ENCODE measurements around the gene NR1I3. TPM values are rescaled to one million over a fixed set of nuclear protein-coding genes. Genes with fewer than 3 reads are reported as not detected.
"Not testable (repeated sequence)": the region's sequence is repeated elsewhere in the genome, so short reads cannot be mapped to it uniquely, and the experiment has no call there.

The NR1I3 gene
- total and polyA plus RNA-seq, 2 experiments from 2014 or later: not detected

GRCh38 chr1:161251579-161251978 lies 13.6 kb upstream of the NR1I3 start:
- DNase-seq: no peak
- Histone ChIP-seq H4K20me1 (ENCODE audit: insufficient read depth) (no peaks in the 10 kb centered on the region), H3K79me2 (ENCODE audit: insufficient read depth) (no peaks in the 10 kb centered on the region), H3K9me3 (ENCODE audit: low read depth) (no peaks in the 10 kb centered on the region), H3K4me1 (ENCODE audit: insufficient read depth) (no peaks in the 10 kb centered on the region), H3K4me2 (ENCODE audit: unreplicated experiment) (no peak overlapping the region), H3K27me3 (replicated peaks; ENCODE audit: insufficient read depth) (no peaks in the 10 kb centered on the region; the same call in none of the 2 replicates), H3K9me2 (ENCODE audit: insufficient read depth) (no peaks in the 10 kb centered on the region), H3K36me3 (ENCODE audit: low read depth) (no peaks in the 10 kb centered on the region), H3F3A (ENCODE audit: insufficient read depth) (no peaks in the 10 kb centered on the region), H2AFZ (no peak overlapping the region), H3K9ac (no peak overlapping the region), H3K4me3 (no peak overlapping the region), H3K27ac (no peak overlapping the region)
- in situ Hi-C loops (cut with MboI): no loop called here
- 61 to 66% methylated on average over 8 of the region's 8 CpGs for WGBS, 2 experiments (ENCODE audit: low coverage in 1 of 2, low lambda C conversion rate in 2 of 2, missing lambda C conversion rate in 2 of 2)
- TF ChIP-seq EZH2 (IDR thresholded peaks at IDR 0.05; ENCODE audit: insufficient read depth, poor library complexity, severe bottlenecking): no peak
- no peak for TF ChIP-seq EZH2phosphoT487 (IDR thresholded peaks at IDR 0.05; ENCODE audit: insufficient read depth, low read depth)

GRCh38 chr1:161250829-161251228 lies 12.8 kb upstream of the NR1I3 start:
- no peaks in the 10 kb centered on the region for H3K9me3 ChIP-seq (ENCODE audit: low read depth)
- H3K27me3 ChIP-seq (replicated peaks; ENCODE audit: insufficient read depth): no peaks in the 10 kb centered on the region; the same call in 1 of the 2 replicates
- H2AFZ ChIP-seq: no peak overlapping the region
- no peak overlapping the region for H3K4me2 ChIP-seq (ENCODE audit: unreplicated experiment)
- H3K36me3 ChIP-seq (ENCODE audit: low read depth): no peaks in the 10 kb centered on the region
- H3K4me1 ChIP-seq (ENCODE audit: insufficient read depth): no peaks in the 10 kb centered on the region
- H3K27ac ChIP-seq: no peak overlapping the region
- DNase-seq: no peak
- TF ChIP-seq EZH2 (IDR thresholded peaks at IDR 0.05; ENCODE audit: insufficient read depth, poor library complexity, severe bottlenecking) (no peak), EZH2phosphoT487 (IDR thresholded peaks at IDR 0.05; ENCODE audit: insufficient read depth, low read depth) (no peak)
- H3K9ac ChIP-seq: no peak overlapping the region
- no peaks in the 10 kb centered on the region for H4K20me1 ChIP-seq (ENCODE audit: insufficient read depth)
- 59% methylated on average over 7 of the region's 7 CpGs for WGBS, 2 experiments (ENCODE audit: low coverage in 1 of 2, low lambda C conversion rate in 2 of 2, missing lambda C conversion rate in 2 of 2)
- in situ Hi-C loops (cut with MboI): no loop called here
- H3K79me2 ChIP-seq (ENCODE audit: insufficient read depth): no peaks in the 10 kb centered on the region
- H3K4me3 ChIP-seq: no peak overlapping the region
- H3K9me2 ChIP-seq (ENCODE audit: insufficient read depth): no peaks in the 10 kb centered on the region
- no peaks in the 10 kb centered on the region for H3F3A ChIP-seq (ENCODE audit: insufficient read depth)

GRCh38 chr1:161250100-161250499 lies 12.1 kb upstream of the NR1I3 start:
- H3K27me3 ChIP-seq (replicated peaks; ENCODE audit: insufficient read depth); H2AFZ ChIP-seq; H3K4me2 ChIP-seq (ENCODE audit: unreplicated experiment); H3K4me3 ChIP-seq; H3K9ac ChIP-seq; in situ Hi-C loops (cut with MboI); H3F3A ChIP-seq (ENCODE audit: insufficient read depth); H3K79me2 ChIP-seq (ENCODE audit: insufficient read depth); H3K4me1 ChIP-seq (ENCODE audit: insufficient read depth); H3K27ac ChIP-seq; H3K36me3 ChIP-seq (ENCODE audit: low read depth); H3K9me2 ChIP-seq (ENCODE audit: insufficient read depth); DNase-seq; H3K9me3 ChIP-seq (ENCODE audit: low read depth); H4K20me1 ChIP-seq (ENCODE audit: insufficient read depth): not testable (repeated sequence)
- WGBS, 2 experiments (ENCODE audit: low coverage in 1 of 2, low lambda C conversion rate in 2 of 2, missing lambda C conversion rate in 2 of 2): 61 to 65% methylated on average over 5 of the region's 5 CpGs

GRCh38 chr1:161244888-161245287 lies 6.9 kb upstream of the NR1I3 start:
- DNase-seq: no peak
- WGBS, 2 experiments (ENCODE audit: low coverage in 1 of 2, low lambda C conversion rate in 2 of 2, missing lambda C conversion rate in 2 of 2): 53 to 65% methylated on average over 4 of the region's 4 CpGs
- Histone ChIP-seq H3F3A (ENCODE audit: insufficient read depth) (no peaks in the 10 kb centered on the region), H3K27me3 (replicated peaks; ENCODE audit: insufficient read depth) (no peaks in the 10 kb centered on the region), H3K9ac (no peak overlapping the region), H3K9me3 (ENCODE audit: low read depth) (no peaks in the 10 kb centered on the region), H4K20me1 (ENCODE audit: insufficient read depth) (no peaks in the 10 kb centered on the region), H3K4me2 (ENCODE audit: unreplicated experiment) (no peak overlapping the region), H3K4me1 (ENCODE audit: insufficient read depth) (no peaks in the 10 kb centered on the region), H3K79me2 (ENCODE audit: insufficient read depth) (no peaks in the 10 kb centered on the region), H3K9me2 (ENCODE audit: insufficient read depth) (no peaks in the 10 kb centered on the region), H3K36me3 (ENCODE audit: low read depth) (no peaks in the 10 kb centered on the region), H2AFZ (no peak overlapping the region), H3K4me3 (no peak overlapping the region), H3K27ac (no peak overlapping the region)
- in situ Hi-C loops (cut with MboI): no loop called here
- no peak for TF ChIP-seq EZH2phosphoT487 (IDR thresholded peaks at IDR 0.05; ENCODE audit: insufficient read depth, low read depth)
- TF ChIP-seq EZH2 (IDR thresholded peaks at IDR 0.05; ENCODE audit: insufficient read depth, poor library complexity, severe bottlenecking): no peak

- in situ Hi-C loops (cut with MboI): no loop called here
- no peaks in the 10 kb centered on the region for H4K20me1 ChIP-seq (ENCODE audit: insufficient read depth)
- 65 to 80% methylated on average over 2 of the region's 2 CpGs for WGBS, 2 experiments (ENCODE audit: low coverage in 1 of 2, low lambda C conversion rate in 2 of 2, missing lambda C conversion rate in 2 of 2)
- no peaks in the 10 kb centered on the region for H3K27me3 ChIP-seq (replicated peaks; ENCODE audit: insufficient read depth)
- no peak overlapping the region for H3K4me3 ChIP-seq
- H3K9me3 ChIP-seq (ENCODE audit: low read depth): no peaks in the 10 kb centered on the region
- no peaks in the 10 kb centered on the region for H3K36me3 ChIP-seq (ENCODE audit: low read depth)
- DNase-seq: no peak
- no peak overlapping the region for H3K27ac ChIP-seq
- H3K79me2 ChIP-seq (ENCODE audit: insufficient read depth): no peaks in the 10 kb centered on the region
- H3K9ac ChIP-seq: no peak overlapping the region
- peaks cover 7% of the 10 kb centered on the region; the same call in 1 of the 2 replicates for H3K4me1 ChIP-seq (ENCODE audit: insufficient read depth)
- TF ChIP-seq EZH2 (IDR thresholded peaks at IDR 0.05; ENCODE audit: insufficient read depth, poor library complexity, severe bottlenecking) (no peak), EZH2phosphoT487 (IDR thresholded peaks at IDR 0.05; ENCODE audit: insufficient read depth, low read depth) (no peak)
- no peaks in the 10 kb centered on the region for H3F3A ChIP-seq (ENCODE audit: insufficient read depth)
- no peak overlapping the region for H3K4me2 ChIP-seq (ENCODE audit: unreplicated experiment)
- H2AFZ ChIP-seq: no peak overlapping the region
- no peaks in the 10 kb centered on the region for H3K9me2 ChIP-seq (ENCODE audit: insufficient read depth)
Measured at GRCh38 chr1:161242313-161242712, 4.3 kb upstream of the NR1I3 start.

Measured in GM23248 (cell line).